HEK293 (cell line): ENCODE data around the gene FOXN4.

ENCODE experiments used
- BCL11A ChIP-seq: fragments of 450-650 bp; formaldehyde crosslinking; IDR thresholded peaks from 2 replicates; pipeline ENCODE4 v1.5.1; 2016; ENCODE audit warnings: low read depth, missing biosample characterization, missing genetic modification characterization
- CTCF ChIP-seq: fragments of 450-650 bp; formaldehyde crosslinking; IDR thresholded peaks from 2 replicates; pipeline ENCODE4 v1.5.1; 2016; ENCODE audit warnings: missing biosample characterization, missing genetic modification characterization
- GFI1B ChIP-seq: fragments of 450-650 bp; formaldehyde crosslinking; IDR thresholded peaks from 2 replicates; pipeline ENCODE4 v1.5.1; 2016; ENCODE audit warnings: missing biosample characterization, missing genetic modification characterization
- GLI4 ChIP-seq: fragments of 450-650 bp; formaldehyde crosslinking; IDR thresholded peaks from 2 replicates; pipeline ENCODE4 v1.5.1; 2016; ENCODE audit warnings: missing biosample characterization, missing genetic modification characterization
- GLIS1 ChIP-seq: fragments of 450-650 bp; formaldehyde crosslinking; IDR thresholded peaks from 2 replicates; pipeline ENCODE4 v1.5.1; 2016; ENCODE audit warnings: missing biosample characterization, missing genetic modification characterization
- HIC1 ChIP-seq: fragments of 450-650 bp; formaldehyde crosslinking; IDR thresholded peaks from 2 replicates; pipeline ENCODE4 v1.5.1; 2016; ENCODE audit warnings: missing biosample characterization, missing genetic modification characterization
- OSR2 ChIP-seq: fragments of 450-650 bp; formaldehyde crosslinking; IDR thresholded peaks from 2 replicates; pipeline ENCODE4 v1.5.1; 2016; ENCODE audit warnings: missing biosample characterization, missing genetic modification characterization
- SCRT1 ChIP-seq: fragments of 450-650 bp; formaldehyde crosslinking; IDR thresholded peaks from 2 replicates; pipeline ENCODE4 v1.5.1; 2016; ENCODE audit warnings: missing biosample characterization, missing genetic modification characterization, borderline replicate concordance
- TCF7L2 ChIP-seq: IDR thresholded peaks from 2 replicates; pipeline ENCODE4 v1.6.1; 2011; ENCODE audit warnings: low read depth, mild to moderate bottlenecking, inconsistent platforms, low read length, moderate library complexity, borderline replicate concordance
- ZBTB10 ChIP-seq: fragments of 450-650 bp; formaldehyde crosslinking; IDR thresholded peaks from 2 replicates; pipeline ENCODE4 v1.5.1; 2016; ENCODE audit warnings: missing biosample characterization, missing genetic modification characterization
- ZBTB20 ChIP-seq: fragments of 450-650 bp; formaldehyde crosslinking; IDR thresholded peaks from 2 replicates; pipeline ENCODE4 v1.5.1; 2016; ENCODE audit warnings: missing biosample characterization, missing genetic modification characterization
- ZBTB26 ChIP-seq: fragments of 450-650 bp; formaldehyde crosslinking; optimal IDR thresholded peaks from 2 replicates; pipeline ENCODE3; 2016; ENCODE audit warnings: missing biosample characterization, mild to moderate bottlenecking, missing genetic modification characterization
- ZBTB7A ChIP-seq: fragments of 450-650 bp; formaldehyde crosslinking; IDR thresholded peaks from 2 replicates; pipeline ENCODE4 v1.5.1; 2016; ENCODE audit warnings: low read depth, missing biosample characterization, missing genetic modification characterization
- ZEB2 ChIP-seq: fragments of 450-650 bp; formaldehyde crosslinking; IDR thresholded peaks from 2 replicates; pipeline ENCODE4 v1.5.1; 2016; ENCODE audit warnings: missing biosample characterization, missing genetic modification characterization
- ZFHX2 ChIP-seq: fragments of 450-650 bp; formaldehyde crosslinking; conservative IDR thresholded peaks from 2 replicates; pipeline ENCODE4 v1.5.1; 2016; ENCODE audit warnings: missing biosample characterization, missing genetic modification characterization
- ZFP69B ChIP-seq: fragments of 450-650 bp; formaldehyde crosslinking; IDR thresholded peaks from 2 replicates; pipeline ENCODE4 v1.5.1; 2016; ENCODE audit warnings: missing biosample characterization, missing genetic modification characterization
- ZNF10 ChIP-seq: fragments of 450-650 bp; formaldehyde crosslinking; IDR thresholded peaks from 2 replicates; pipeline ENCODE4 v1.5.1; 2017; ENCODE audit warnings: missing biosample characterization, missing genetic modification characterization
- ZNF2 ChIP-seq: fragments of 450-650 bp; formaldehyde crosslinking; IDR thresholded peaks from 2 replicates; pipeline ENCODE4 v1.5.1; 2016; ENCODE audit warnings: missing biosample characterization, missing genetic modification characterization
- ZNF280D ChIP-seq: fragments of 450-650 bp; formaldehyde crosslinking; IDR thresholded peaks from 2 replicates; pipeline ENCODE4 v1.5.1; 2016; ENCODE audit warnings: missing biosample characterization, missing genetic modification characterization
- ZNF335 ChIP-seq: fragments of 450-650 bp; formaldehyde crosslinking; conservative IDR thresholded peaks from 2 replicates; pipeline ENCODE4 v1.5.1; 2016; ENCODE audit warnings: missing biosample characterization, missing genetic modification characterization
- ZNF416 ChIP-seq: fragments of 450-650 bp; formaldehyde crosslinking; IDR thresholded peaks from 2 replicates; pipeline ENCODE4 v1.5.1; 2016; ENCODE audit warnings: missing biosample characterization, missing genetic modification characterization
- ZNF423 ChIP-seq: fragments of 450-650 bp; formaldehyde crosslinking; IDR thresholded peaks from 2 replicates; pipeline ENCODE4 v1.5.1; 2016; ENCODE audit warnings: missing biosample characterization, missing genetic modification characterization
- ZNF48 ChIP-seq: fragments of 450-650 bp; formaldehyde crosslinking; IDR thresholded peaks from 2 replicates; pipeline ENCODE4 v1.5.1; 2016; ENCODE audit warnings: missing biosample characterization, missing genetic modification characterization
- ZNF501 ChIP-seq: fragments of 450-650 bp; formaldehyde crosslinking; IDR thresholded peaks from 2 replicates; pipeline ENCODE4 v1.5.1; 2016; ENCODE audit warnings: missing biosample characterization, missing genetic modification characterization
- ZNF76 ChIP-seq: fragments of 450-650 bp; formaldehyde crosslinking; IDR thresholded peaks from 2 replicates; pipeline ENCODE4; 2016; ENCODE audit warnings: low read depth, missing biosample characterization, missing genetic modification characterization, borderline replicate concordance
- ZNF792 ChIP-seq: fragments of 450-650 bp; formaldehyde crosslinking; IDR thresholded peaks from 2 replicates; pipeline ENCODE4 v1.5.1; 2016; ENCODE audit warnings: missing biosample characterization, missing genetic modification characterization
- ZSCAN16 ChIP-seq: fragments of 450-650 bp; formaldehyde crosslinking; IDR thresholded peaks from 2 replicates; pipeline ENCODE4 v1.5.1; 2016; ENCODE audit warnings: missing biosample characterization, missing genetic modification characterization
- ZXDB ChIP-seq: fragments of 450-650 bp; formaldehyde crosslinking; IDR thresholded peaks from 2 replicates; pipeline ENCODE4 v1.5.1; 2016; ENCODE audit warnings: missing biosample characterization, missing genetic modification characterization

FOXN4 gene

GRCh38 chr12:109310247-109311125 lies 1.4 kb upstream of the FOXN4 start (continued):
- TF ChIP-seq ZBTB26 (tag by site-specific recombination) (peak; percentile 81), ZNF501 (tag by site-specific recombination) (peak; percentile 77; the same call in 1 of the 2 replicates), ZNF2 (peak; percentile 68), ZBTB7A (tag by site-specific recombination) (peak; percentile 22; the same call in 1 of the 2 replicates), SCRT1 (tag by site-specific recombination) (0 out of 2 replicates have a peak, but pooled peaks have one; percentile 25), ZEB2 (tag by site-specific recombination) (peak; percentile 83), ZFHX2 (peak; percentile 77), ZNF48 (tag by site-specific recombination) (no peak), ZXDB (peak; percentile 81), ZFP69B (0 out of 2 replicates have a peak, but pooled peaks have one; percentile 67), GLIS1 (tag by site-specific recombination) (peak; percentile 84), OSR2 (tag by site-specific recombination) (peak; percentile 67), ZBTB10 (tag by site-specific recombination) (peak; percentile 79), ZNF10 (peak; percentile 72; the same call in 1 of the 2 replicates), ZSCAN16 (no peak), BCL11A (tag by site-specific recombination) (0 out of 2 replicates have a peak, but pooled peaks have one; percentile 9), ZBTB20 (tag by site-specific recombination) (peak; percentile 85; the same call in 1 of the 2 replicates), ZNF416 (tag by site-specific recombination) (0 out of 2 replicates have a peak, but pooled peaks have one; percentile 46), ZNF76 (tag by site-specific recombination) (peak; percentile 16; the same call in 1 of the 2 replicates), ZNF335 (tag by site-specific recombination) (peak; percentile 95), TCF7L2 (no peak), GLI4 (tag by site-specific recombination) (0 out of 2 replicates have a peak, but pooled peaks have one; percentile 55), ZNF280D (tag by site-specific recombination) (no peak), GFI1B (tag by site-specific recombination) (no peak), HIC1 (tag by site-specific recombination) (peak; percentile 22; the same call in 1 of the 2 replicates), CTCF (tag by site-specific recombination) (no peak; the same call in 1 of the 2 replicates), ZNF792 (tag by site-specific recombination) (no peak), ZNF423 (0 out of 2 replicates have a peak, but pooled peaks have one; percentile 11)
